HEK293 (cell line): ENCODE measurements around the gene DLG1.

Experiments used
- CTCF ChIA-PET: fragments of 350-600 bp; formaldehyde crosslinking; extraction: SDS; loops from one replicate; lab custom pipeline; 2021; ENCODE audit warnings: antibody characterized with exemption; lab: Yijun Ruan, JAX
- POLR2A ChIA-PET: fragments of 300-600 bp; formaldehyde crosslinking; extraction: SDS; loops from one replicate; lab custom pipeline; 2020; ENCODE audit warnings: antibody characterized with exemption, inconsistent platforms; lab: Yijun Ruan, JAX
- H3K27ac ChIP-seq: fragments of 200-500 bp; sonication (Bioruptor generic); 2 replicates; pipeline ENCODE4 v1.5.1; 2014; ENCODE audit warnings: low read depth, low read length, control low read depth, inconsistent platforms; ENCODE audit errors: extremely low read depth
- H3K36me3 ChIP-seq, 2 experiments: fragments of 200-500 bp in 1 of 2; sonication (Bioruptor generic) in 1 of 2; 1 replicate in 1 of 2; 2 replicates in 1 of 2; pipeline ENCODE4 v1.5.1; 2014 to 2017; ENCODE audit warnings: inconsistent platforms in 2 of 2, low read length in 2 of 2; ENCODE audit not compliant: control insufficient read depth in 2 of 2, insufficient read depth in 1 of 2
- H3K4me1 ChIP-seq: fragments of 200-500 bp; sonication (Bioruptor generic); 2 replicates; pipeline ENCODE4 v1.5.1; 2014; ENCODE audit warnings: mild to moderate bottlenecking, low read length, inconsistent platforms; ENCODE audit not compliant: control insufficient read depth, insufficient read depth
- H3K4me3 ChIP-seq: 2 replicates; pipeline ENCODE4 v1.5.1; 2011; ENCODE audit warnings: low read depth, mild to moderate bottlenecking, control low read depth, low read length, moderate library complexity
- H3K9me3 ChIP-seq: fragments of 200-500 bp; sonication (Bioruptor generic); 2 replicates; pipeline ENCODE4 v1.5.1; 2014; ENCODE audit warnings: low read depth, low read length, inconsistent platforms; ENCODE audit not compliant: control insufficient read depth, insufficient read depth
- MYNN ChIP-seq: fragments of 450-650 bp; formaldehyde crosslinking; IDR thresholded peaks from 2 replicates; pipeline ENCODE4 v1.5.1; 2016; ENCODE audit warnings: missing biosample characterization, missing genetic modification characterization, borderline replicate concordance
- OVOL3 ChIP-seq: fragments of 450-650 bp; formaldehyde crosslinking; IDR thresholded peaks from 2 replicates; pipeline ENCODE4 v1.5.1; 2016; ENCODE audit warnings: missing biosample characterization, missing genetic modification characterization
- SALL2 ChIP-seq: fragments of 450-650 bp; formaldehyde crosslinking; IDR thresholded peaks from 2 replicates; pipeline ENCODE4 v1.5.0; 2017; ENCODE audit warnings: missing biosample characterization, mild to moderate bottlenecking, missing genetic modification characterization, borderline replicate concordance
- TCF7L2 ChIP-seq: IDR thresholded peaks from 2 replicates; pipeline ENCODE4 v1.6.1; 2011; ENCODE audit warnings: low read depth, mild to moderate bottlenecking, inconsistent platforms, low read length, moderate library complexity, borderline replicate concordance
- ZBTB11 ChIP-seq: fragments of 450-650 bp; formaldehyde crosslinking; conservative IDR thresholded peaks from 2 replicates; pipeline ENCODE4 v1.5.1; 2016; ENCODE audit warnings: low read depth, missing biosample characterization, missing genetic modification characterization
- ZFHX2 ChIP-seq: fragments of 450-650 bp; formaldehyde crosslinking; conservative IDR thresholded peaks from 2 replicates; pipeline ENCODE4 v1.5.1; 2016; ENCODE audit warnings: missing biosample characterization, missing genetic modification characterization
- ZNF10 ChIP-seq: fragments of 450-650 bp; formaldehyde crosslinking; IDR thresholded peaks from 2 replicates; pipeline ENCODE4 v1.5.1; 2017; ENCODE audit warnings: missing biosample characterization, missing genetic modification characterization
- ZNF155 ChIP-seq: fragments of 450-650 bp; formaldehyde crosslinking; IDR thresholded peaks from 2 replicates; pipeline ENCODE4 v1.5.1; 2016; ENCODE audit warnings: missing biosample characterization, missing genetic modification characterization
- ZNF274 ChIP-seq, 2 experiments: fragments of 200-500 bp in 1 of 2; fragments of 450-650 bp in 1 of 2; sonication (Bioruptor generic) in 1 of 2; formaldehyde crosslinking in 1 of 2; IDR thresholded peaks; 2 replicates each; pipeline versions ENCODE4 v1.5.1 to v1.6.1; 2014 to 2016; ENCODE audit warnings: borderline replicate concordance in 1 of 2, inconsistent platforms in 1 of 2, low read length in 1 of 2, missing biosample characterization in 1 of 2, missing genetic modification characterization in 1 of 2
- ZNF350 ChIP-seq: fragments of 450-650 bp; formaldehyde crosslinking; IDR thresholded peaks from 2 replicates; pipeline ENCODE4 v1.5.0; 2017; ENCODE audit warnings: missing biosample characterization, mild to moderate bottlenecking, missing genetic modification characterization
- ZNF354C ChIP-seq: fragments of 450-650 bp; formaldehyde crosslinking; IDR thresholded peaks from 2 replicates; pipeline ENCODE4 v1.5.1; 2016; ENCODE audit warnings: missing biosample characterization, missing genetic modification characterization, low read depth, borderline replicate concordance
- ZNF423 ChIP-seq: fragments of 450-650 bp; formaldehyde crosslinking; IDR thresholded peaks from 2 replicates; pipeline ENCODE4 v1.5.1; 2016; ENCODE audit warnings: missing biosample characterization, missing genetic modification characterization
- ZNF473 ChIP-seq: fragments of 450-650 bp; formaldehyde crosslinking; IDR thresholded peaks from 2 replicates; pipeline ENCODE4 v1.5.1; 2017; ENCODE audit warnings: missing biosample characterization, missing genetic modification characterization
- ZNF510 ChIP-seq: fragments of 450-650 bp; formaldehyde crosslinking; IDR thresholded peaks from 2 replicates; pipeline ENCODE4 v1.5.1; 2018; ENCODE audit warnings: mild to moderate bottlenecking, missing genetic modification characterization, missing biosample characterization; ENCODE audit not compliant: insufficient replicate concordance
- ZNF585B ChIP-seq: fragments of 450-650 bp; formaldehyde crosslinking; IDR thresholded peaks from 2 replicates; pipeline ENCODE4 v1.5.1; 2016; ENCODE audit warnings: missing biosample characterization, missing genetic modification characterization
- ZNF610 ChIP-seq: fragments of 450-650 bp; formaldehyde crosslinking; IDR thresholded peaks from 2 replicates; pipeline ENCODE4 v1.5.1; 2016; ENCODE audit warnings: missing biosample characterization, missing genetic modification characterization, borderline replicate concordance
- ZNF629 ChIP-seq: fragments of 450-650 bp; formaldehyde crosslinking; IDR thresholded peaks from 2 replicates; pipeline ENCODE4 v1.5.1; 2017; ENCODE audit warnings: missing biosample characterization, missing genetic modification characterization
- ZNF645 ChIP-seq: fragments of 450-650 bp; formaldehyde crosslinking; IDR thresholded peaks from 2 replicates; pipeline ENCODE4; 2016; ENCODE audit warnings: missing biosample characterization, missing genetic modification characterization
- ZNF664 ChIP-seq: fragments of 450-650 bp; formaldehyde crosslinking; IDR thresholded peaks from 2 replicates; pipeline ENCODE4 v1.5.1; 2016; ENCODE audit warnings: missing biosample characterization, missing genetic modification characterization
- ZSCAN18 ChIP-seq: fragments of 450-650 bp; formaldehyde crosslinking; IDR thresholded peaks from 2 replicates; pipeline ENCODE4 v1.5.1; 2016; ENCODE audit warnings: missing biosample characterization, missing genetic modification characterization

Gene DLG1

GRCh38 chr3:197329382-197329781, 31.0 kb upstream of the DLG1 start:
- ChIA-PET CTCF (interaction anchor here (0.6 kb wide), 2 partner anchors 11 to 85 kb away, joined by 3 read pairs; no protein-coding TSS in a partner anchor), POLR2A (no interaction called here)
- Histone ChIP-seq H3K36me3 (no peaks in the 10 kb centered on the region), H3K4me3 (no peak overlapping the region), H3K27ac (no peak overlapping the region), H3K4me1 (no peaks in the 10 kb centered on the region), H3K9me3 (no peaks in the 10 kb centered on the region)
- TF ChIP-seq ZNF664 (tag by site-specific recombination) = no peak

- Histone ChIP-seq H3K36me3 (no peaks in the 10 kb centered on the region), H3K27ac (no peak overlapping the region), H3K4me1 (no peaks in the 10 kb centered on the region), H3K4me3 (no peak overlapping the region), H3K9me3 (no peaks in the 10 kb centered on the region)
- ChIA-PET CTCF (interaction anchor here (0.6 kb wide), 1 partner anchor 149 kb away, joined by 5 read pairs; no protein-coding TSS in a partner anchor), POLR2A (no interaction called here)
- TF ChIP-seq ZNF155 (tag by site-specific recombination) (no peak), ZNF423 (tag by site-specific recombination) (no peak), ZNF610 (tag by site-specific recombination) (no peak), ZNF473 (no peak), ZBTB11 (no peak), OVOL3 (no peak), SALL2 (tag by site-specific recombination) (no peak), ZSCAN18 (tag by site-specific recombination) (no peak), ZNF645 (tag by site-specific recombination) (no peak), ZNF510 (tag by site-specific recombination) (no peak), ZNF274 (IDR thresholded peaks at IDR 0.05; ENCODE audit: low read length) (no peak), ZNF274 (tag by site-specific recombination; IDR thresholded peaks at IDR 0.05; ENCODE audit: borderline replicate concordance) (no peak), ZNF585B (tag by site-specific recombination) (no peak), ZNF350 (no peak), ZNF354C (tag by site-specific recombination) (no peak), ZNF10 (tag by site-specific recombination) (no peak), ZNF629 (no peak), ZFHX2 (tag by site-specific recombination) (no peak), TCF7L2 (no peak), MYNN (tag by site-specific recombination) (no peak)
Measured at GRCh38 chr3:197328198-197328597, 29.8 kb upstream of the DLG1 start.
